ENCODE results near the gene NDNF.

The NDNF gene, protein sequence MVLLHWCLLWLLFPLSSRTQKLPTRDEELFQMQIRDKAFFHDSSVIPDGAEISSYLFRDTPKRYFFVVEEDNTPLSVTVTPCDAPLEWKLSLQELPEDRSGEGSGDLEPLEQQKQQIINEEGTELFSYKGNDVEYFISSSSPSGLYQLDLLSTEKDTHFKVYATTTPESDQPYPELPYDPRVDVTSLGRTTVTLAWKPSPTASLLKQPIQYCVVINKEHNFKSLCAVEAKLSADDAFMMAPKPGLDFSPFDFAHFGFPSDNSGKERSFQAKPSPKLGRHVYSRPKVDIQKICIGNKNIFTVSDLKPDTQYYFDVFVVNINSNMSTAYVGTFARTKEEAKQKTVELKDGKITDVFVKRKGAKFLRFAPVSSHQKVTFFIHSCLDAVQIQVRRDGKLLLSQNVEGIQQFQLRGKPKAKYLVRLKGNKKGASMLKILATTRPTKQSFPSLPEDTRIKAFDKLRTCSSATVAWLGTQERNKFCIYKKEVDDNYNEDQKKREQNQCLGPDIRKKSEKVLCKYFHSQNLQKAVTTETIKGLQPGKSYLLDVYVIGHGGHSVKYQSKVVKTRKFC

GRCh38 chr4:121072224-121073003, at the start of gene NDNF:
NDNF (minus strand) TSS chr4:121072535; CDS start chr4:121045837, 26,698 bp downstream.
- no peak for DNase-seq (ENCODE audit: low read depth)

DNA sequence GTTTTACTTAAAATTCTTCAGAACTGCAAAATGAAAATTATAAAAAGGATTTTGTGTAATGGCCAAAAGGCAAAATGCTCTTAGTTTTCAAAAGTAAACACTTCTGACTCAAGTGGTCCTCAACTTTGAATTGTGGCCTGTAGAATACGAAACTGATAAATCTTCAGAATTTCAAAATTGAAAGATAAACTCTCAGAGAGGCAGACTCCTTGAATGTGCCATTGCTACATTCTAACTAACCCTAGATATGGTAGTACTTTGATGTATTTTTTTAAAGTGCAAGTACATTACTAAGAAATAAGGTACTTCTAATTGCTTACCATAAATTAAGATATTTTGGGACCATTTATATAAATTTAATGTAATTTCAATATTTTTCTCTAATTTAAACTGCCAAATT, 47.4 kb upstream of the NDNF start:
- DNase-seq (ENCODE audit: low read depth) = no peak

DNA sequence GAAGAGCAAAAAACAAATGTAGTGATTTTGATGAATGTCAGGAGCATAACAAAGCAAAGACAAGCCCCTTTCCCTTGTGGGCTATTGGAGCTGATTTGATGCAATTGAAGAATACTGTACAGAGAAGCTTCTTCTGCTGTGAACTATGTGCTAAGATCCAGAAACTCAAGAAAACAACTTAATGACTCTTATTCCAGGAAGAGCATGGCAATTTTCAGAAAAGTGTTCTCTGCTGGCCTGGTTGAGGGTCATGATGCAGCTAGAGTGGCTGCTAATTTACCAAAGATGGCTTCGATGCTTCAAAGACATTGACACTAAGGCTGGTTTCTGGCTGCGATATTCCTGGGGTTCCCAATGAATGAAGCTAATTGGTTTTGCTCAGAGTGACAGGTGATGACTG, 46.0 kb upstream of the NDNF start:
- DNase-seq (ENCODE audit: low read depth) = no peak

GRCh38 chr4:121114756-121115155, 42.4 kb upstream of the NDNF start:
- no peak for DNase-seq (ENCODE audit: low read depth)

DNA sequence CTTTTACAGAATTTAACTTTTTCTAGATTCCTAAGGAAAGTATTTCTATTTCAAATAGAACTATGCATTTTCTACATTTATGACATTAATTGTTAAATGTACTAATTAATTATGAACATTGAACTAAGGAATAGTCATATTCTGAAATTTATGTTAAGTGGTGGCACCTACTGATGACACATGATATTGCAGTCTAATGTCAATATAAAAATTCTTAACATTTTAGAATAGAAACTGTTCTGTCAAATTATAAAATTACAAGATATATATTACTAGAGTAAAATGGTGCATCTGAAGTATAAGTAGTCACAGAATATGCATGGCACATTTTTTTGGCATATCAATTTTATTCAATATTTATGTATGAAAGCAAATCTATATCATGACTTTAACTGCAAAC, 40.2 kb upstream of the NDNF start:
- DNase-seq (ENCODE audit: low read depth) = no peak

GRCh38 chr4:121108557-121108956, 36.2 kb upstream of the NDNF start:
- no peak for DNase-seq (ENCODE audit: low read depth)

- DNase-seq (ENCODE audit: low read depth) = no peak
These were observed 35.2 kb upstream of the NDNF start for GRCh38 chr4:121107507-121107906.

DNA sequence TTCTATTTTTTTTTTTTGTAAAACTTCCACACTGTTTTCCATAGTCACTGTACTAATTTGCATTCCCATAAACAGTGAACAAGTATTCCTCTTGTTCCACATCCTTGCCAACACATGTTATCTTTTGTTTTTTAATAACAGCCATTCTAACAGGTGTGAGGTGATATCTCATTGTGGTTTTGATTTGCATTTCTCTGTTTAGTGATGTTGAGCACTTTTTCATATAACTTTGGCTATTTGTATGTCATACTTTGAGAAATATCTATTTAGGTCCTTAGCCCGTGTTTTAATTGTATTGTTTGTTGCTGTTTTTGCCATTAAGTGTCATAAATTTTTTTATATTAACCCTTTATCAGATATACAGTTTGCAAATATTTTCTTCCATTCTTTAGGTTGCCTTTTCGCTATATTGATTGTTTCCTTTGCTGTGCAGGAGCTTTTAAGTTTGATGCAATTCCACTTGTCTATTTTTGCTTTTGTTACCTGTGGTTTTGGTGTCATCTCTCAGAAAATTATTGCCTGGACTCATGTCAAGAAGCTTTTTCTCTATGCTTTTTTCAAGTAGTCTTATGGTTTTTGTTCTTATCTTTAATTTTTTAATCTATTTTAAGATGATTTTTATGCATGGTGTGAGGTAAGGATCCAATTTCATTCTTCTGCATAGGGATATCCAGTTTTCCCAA, 27.9 kb upstream of the NDNF start:
- DNase-seq (ENCODE audit: low read depth) = no peak

DNA sequence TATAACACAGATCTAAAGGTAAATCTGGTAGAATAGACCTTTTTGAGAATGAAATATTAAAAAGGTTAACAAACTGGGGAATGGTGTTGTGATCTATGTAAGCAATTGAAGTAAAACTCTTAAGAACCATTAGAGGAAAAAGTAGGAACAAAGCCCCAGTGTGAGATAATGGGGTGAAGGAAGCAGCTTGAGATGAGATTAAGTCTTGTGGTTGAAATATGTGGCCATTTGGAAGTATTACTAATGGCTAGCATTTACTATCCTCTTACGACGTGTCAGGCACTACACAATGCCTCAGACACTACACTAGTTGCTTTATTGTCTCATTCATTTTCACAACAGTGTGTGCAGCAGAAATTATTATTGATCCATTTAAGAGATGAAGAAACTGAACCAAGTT, 25.9 kb upstream of the NDNF start:
- DNase-seq (ENCODE audit: low read depth) = no peak

DNA sequence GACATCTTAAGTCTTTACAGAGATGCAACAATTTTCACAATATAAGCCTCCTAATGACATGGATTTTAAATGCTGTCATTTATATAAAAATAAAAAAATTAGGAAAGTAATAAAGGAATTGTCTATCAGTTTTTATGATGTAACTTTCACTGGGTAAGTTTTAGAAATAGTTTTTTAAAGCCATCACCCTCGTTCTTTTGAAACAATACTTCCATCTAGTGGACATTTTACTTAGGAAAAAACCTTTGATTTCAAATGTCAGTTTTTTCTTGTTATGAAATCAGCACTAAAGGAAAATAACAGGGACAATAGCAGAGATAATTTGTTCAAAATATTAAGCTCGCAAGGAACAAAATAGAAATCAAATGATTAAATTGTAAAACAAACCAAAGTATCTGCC, 24.3 kb upstream of the NDNF start:
- DNase-seq (ENCODE audit: low read depth) = no peak

DNA sequence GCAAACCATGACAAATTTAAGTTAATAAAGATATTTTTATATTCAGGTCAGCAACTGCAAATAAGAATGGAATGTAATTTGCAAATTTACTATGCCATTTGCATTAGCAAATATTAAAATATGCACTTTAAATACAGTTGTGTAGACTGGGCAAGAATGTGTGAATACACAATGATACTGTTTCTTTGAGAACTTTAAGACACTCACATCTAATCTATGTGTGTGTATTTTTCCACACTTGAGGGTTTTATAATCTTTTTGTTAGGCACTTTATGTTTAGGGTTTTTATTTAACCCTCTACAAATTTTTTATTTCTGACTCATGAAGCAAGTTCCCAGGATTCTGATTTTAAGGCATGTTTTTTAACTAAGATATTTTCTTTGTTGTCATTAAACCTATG, 23.9 kb upstream of the NDNF start:
- DNase-seq (ENCODE audit: low read depth) = no peak

GRCh38 chr4:121094297-121094966, 22.1 kb upstream of the NDNF start:
- DNase-seq (ENCODE audit: low read depth) = no peak

DNA sequence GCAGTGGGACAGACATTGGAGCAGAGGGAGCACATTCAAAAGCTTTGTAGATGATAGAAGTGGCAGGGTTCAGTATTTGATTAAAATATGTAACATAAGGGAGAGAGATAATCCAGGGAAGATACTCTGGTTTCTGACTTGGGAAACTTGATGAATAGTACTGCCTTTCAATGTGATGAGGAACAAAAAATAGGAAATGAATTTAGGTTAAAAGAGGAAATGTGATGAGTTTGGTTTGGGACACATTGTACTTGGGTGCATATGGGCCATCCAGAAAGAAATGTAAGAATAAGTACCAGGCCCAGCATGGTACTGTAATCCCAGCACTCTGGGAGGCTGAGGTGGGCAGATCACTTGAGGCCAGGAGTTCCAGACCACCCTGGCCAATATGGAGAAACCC, 20.9 kb upstream of the NDNF start:
- DNase-seq (ENCODE audit: low read depth) = no peak

DNA sequence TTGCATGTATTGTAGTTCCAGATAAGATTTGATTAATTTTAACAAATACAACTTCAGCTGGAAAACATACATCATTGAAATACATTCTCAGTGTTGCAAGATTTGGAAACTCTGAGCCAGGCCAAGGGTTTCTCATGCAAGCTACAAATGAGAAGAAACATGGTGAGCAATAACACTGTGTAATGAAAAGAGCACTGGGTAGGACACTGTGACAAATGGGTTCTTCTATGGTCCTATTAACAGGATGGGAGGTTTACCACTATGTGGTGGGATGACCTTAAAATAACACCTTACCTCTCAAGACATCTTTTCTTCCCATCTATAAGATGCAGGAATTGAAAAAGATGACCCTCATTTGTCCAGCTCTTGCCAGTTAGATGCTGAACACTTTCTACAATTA, 19.6 kb upstream of the NDNF start:
- no peak for DNase-seq (ENCODE audit: low read depth)

DNA sequence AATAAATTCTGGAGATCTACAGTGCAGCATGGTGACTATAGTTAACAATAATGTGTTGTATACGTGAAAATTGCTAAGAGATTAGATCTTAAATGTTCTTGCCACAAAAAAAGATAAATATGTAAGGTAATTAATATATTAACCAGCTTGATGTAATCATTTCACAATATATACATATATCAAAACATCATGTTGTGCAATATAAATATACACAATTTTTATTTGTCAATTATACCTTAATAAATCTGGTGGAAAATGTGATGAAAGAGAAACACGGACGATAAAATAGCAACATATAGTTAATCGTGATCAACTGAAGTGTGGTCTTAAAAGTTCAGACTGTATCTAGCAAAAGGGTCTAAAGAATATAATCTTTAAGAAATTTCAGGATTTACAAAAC, 16.5 kb upstream of the NDNF start:
- DNase-seq (ENCODE audit: low read depth) = no peak

GRCh38 chr4:121079376-121079775, 7.0 kb upstream of the NDNF start:
- no peak for DNase-seq (ENCODE audit: low read depth)

DNA sequence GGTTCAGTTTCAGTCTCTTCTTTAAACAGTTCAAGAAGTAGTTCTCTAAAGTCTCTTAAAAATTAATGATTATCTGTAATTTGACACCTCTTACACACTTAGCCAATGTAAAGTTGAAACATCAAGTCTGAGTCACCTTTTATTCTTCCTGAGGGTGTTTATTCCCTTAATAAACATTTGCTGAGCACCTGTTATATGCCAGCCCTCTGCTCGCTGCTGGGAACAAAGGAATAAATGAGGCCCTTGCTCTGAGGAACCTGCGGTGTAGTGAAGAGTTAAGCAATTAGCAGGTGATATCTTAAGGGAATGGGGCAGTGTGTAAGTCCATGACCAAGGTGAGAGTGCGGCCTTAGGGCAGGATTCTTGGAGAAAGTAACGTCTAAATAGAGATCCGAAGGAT, 5.2 kb upstream of the NDNF start:
- DNase-seq (ENCODE audit: low read depth) = no peak

DNA sequence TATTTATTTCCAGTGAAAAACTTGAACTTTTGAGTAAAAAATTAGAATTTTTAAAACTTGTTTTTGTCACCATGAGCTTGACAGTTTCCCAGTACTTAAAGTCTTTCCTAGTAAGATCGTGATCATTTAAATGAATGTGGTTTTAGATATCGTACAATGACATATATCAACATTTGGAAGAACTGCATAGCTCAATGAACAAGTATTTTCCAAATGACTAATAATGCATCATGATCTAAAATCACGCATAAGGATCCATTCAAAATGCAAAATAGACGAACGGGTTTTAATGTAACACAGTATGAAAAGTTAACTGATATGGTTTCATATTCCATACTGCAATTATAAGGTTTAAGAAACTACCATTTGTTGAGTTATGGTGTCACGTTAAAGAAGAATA, 4.1 kb upstream of the NDNF start:
- DNase-seq (ENCODE audit: low read depth) = no peak

- DNase-seq (ENCODE audit: low read depth) = no peak
These were observed 1.5 kb upstream of the NDNF start for GRCh38 chr4:121073672-121074381.

- no peak for DNase-seq (ENCODE audit: low read depth)
These were observed 685 bp upstream of the NDNF start for GRCh38 chr4:121073004-121073435.

DNA sequence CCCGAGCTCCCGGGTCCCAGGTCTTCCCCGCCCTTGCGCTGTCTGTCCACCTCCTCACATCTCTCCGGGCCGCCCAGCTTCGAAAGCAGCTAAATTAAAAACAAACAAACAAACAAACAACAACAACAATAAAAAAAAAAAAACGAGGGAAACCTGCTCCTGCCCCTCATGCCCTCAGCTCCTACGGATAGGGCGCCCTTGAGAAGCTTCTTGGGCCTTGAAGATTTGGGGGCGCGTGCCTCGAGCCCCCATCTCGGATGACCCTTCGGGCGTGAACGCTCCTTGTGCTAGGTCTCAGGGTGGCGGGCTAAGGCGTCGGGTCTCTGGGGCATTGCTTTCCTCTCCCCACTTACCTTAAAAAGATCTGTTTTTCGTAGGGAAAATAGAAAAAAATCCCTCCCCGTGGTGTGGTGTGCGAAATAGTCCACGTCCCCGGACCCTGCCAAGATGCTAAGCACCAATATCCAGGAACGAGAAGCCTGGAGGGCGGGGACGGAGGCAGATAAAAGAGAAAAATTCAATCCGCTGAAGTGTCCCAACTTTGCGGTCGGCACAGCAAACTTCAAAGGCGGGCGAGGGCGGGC, 603 bp downstream of the NDNF start:
- DNase-seq (ENCODE audit: low read depth) = no peak
